ENCODE data around the gene PTPRN2. TPM values are rescaled to one million over a fixed set of nuclear protein-coding genes. Genes with fewer than 3 reads are reported as not detected.

Gene PTPRN2
- total and polyA plus RNA-seq, 2 of the 13 experiments (the other 11 are each of a cell fraction or from before 2014, with no cell fraction given) = 2.5 to 24.2 TPM

DNA sequence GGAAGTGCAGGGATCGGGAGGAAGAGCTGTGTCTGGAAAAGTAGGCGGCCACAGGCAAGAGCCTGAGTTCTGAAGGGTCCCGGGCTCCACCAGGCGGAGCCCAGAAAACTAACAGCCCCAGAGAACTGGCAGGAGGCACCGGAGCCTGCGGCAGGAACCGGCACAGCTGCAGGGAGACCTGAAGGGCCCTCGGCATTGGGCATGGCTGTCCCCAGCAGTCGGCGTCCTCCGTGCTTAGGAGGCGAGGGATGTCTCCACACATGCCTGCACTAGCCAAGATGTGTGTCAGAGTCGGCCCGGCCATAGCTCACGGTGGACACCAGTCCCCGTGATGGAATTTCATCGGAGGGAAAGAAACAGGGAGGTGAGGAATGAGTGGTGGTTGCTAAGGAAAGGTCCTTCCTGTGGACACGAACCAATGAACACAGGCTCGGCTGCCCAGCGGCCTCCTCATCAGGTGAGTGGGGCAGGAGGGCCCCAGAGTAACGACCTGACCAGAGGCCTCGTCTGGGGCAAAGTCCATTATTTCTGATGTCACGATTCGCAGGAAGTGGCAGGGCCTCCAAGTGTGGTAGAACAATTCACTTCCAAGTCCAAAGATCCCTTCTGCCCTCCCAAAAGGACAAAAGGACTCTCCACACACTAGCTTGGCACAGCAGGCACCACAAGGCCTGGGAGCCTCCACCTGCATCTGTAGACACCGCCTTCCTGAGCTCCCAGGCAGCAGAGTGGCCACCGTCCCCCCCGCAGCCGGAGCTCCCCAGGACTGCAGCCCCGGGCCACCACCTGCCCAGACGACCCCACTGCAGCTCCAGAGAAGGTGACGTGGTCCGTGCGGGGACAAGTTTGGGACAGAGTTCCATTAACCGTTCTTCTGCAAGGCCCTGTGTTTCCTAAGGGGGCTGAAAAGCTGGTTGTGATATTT lies 444.2 kb downstream of the PTPRN2 start (continued):
- no peak for TF ChIP-seq SRSF9 (IDR thresholded peaks at IDR 0.05; ENCODE audit: borderline replicate concordance, insufficient read depth, low read depth, low read length, poor library complexity, severe bottlenecking)
- TF ChIP-seq, protein P1, sequence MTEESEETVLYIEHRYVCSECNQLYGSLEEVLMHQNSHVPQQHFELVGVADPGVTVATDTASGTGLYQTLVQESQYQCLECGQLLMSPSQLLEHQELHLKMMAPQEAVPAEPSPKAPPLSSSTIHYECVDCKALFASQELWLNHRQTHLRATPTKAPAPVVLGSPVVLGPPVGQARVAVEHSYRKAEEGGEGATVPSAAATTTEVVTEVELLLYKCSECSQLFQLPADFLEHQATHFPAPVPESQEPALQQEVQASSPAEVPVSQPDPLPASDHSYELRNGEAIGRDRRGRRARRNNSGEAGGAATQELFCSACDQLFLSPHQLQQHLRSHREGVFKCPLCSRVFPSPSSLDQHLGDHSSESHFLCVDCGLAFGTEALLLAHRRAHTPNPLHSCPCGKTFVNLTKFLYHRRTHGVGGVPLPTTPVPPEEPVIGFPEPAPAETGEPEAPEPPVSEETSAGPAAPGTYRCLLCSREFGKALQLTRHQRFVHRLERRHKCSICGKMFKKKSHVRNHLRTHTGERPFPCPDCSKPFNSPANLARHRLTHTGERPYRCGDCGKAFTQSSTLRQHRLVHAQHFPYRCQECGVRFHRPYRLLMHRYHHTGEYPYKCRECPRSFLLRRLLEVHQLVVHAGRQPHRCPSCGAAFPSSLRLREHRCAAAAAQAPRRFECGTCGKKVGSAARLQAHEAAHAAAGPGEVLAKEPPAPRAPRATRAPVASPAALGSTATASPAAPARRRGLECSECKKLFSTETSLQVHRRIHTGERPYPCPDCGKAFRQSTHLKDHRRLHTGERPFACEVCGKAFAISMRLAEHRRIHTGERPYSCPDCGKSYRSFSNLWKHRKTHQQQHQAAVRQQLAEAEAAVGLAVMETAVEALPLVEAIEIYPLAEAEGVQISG (CRISPR knock-in tag; IDR thresholded peaks at IDR 0.05) = peak; percentile 32; the same call in 1 of the 2 replicates
- no peak for TF ChIP-seq NFATC3 (CRISPR knock-in tag; IDR thresholded peaks at IDR 0.05)
- peak; percentile 26; the same call in 1 of the 2 replicates for TF ChIP-seq NCOR1 (IDR thresholded peaks at IDR 0.05; ENCODE audit: borderline replicate concordance, low read length)
- peak; percentile 32; the same call in 1 of the 2 replicates for TF ChIP-seq ZMYM4 (CRISPR knock-in tag; IDR thresholded peaks at IDR 0.05)
- TF ChIP-seq RORA (CRISPR knock-in tag; IDR thresholded peaks at IDR 0.05) = no peak
- TF ChIP-seq ARID3A (IDR thresholded peaks at IDR 0.05; ENCODE audit: low read depth, low read length) = no peak
- no peak for TF ChIP-seq ZNF225 (CRISPR knock-in tag; IDR thresholded peaks at IDR 0.05)
- TF ChIP-seq PAX8 (CRISPR knock-in tag; IDR thresholded peaks at IDR 0.05; ENCODE audit: borderline replicate concordance) = no peak
- TF ChIP-seq ZMAT5 (CRISPR knock-in tag; IDR thresholded peaks at IDR 0.05; ENCODE audit: borderline replicate concordance, low read depth) = no peak
- no peak for TF ChIP-seq ZNF766 (CRISPR knock-in tag; IDR thresholded peaks at IDR 0.05; ENCODE audit: borderline replicate concordance)
- TF ChIP-seq, protein P2, sequence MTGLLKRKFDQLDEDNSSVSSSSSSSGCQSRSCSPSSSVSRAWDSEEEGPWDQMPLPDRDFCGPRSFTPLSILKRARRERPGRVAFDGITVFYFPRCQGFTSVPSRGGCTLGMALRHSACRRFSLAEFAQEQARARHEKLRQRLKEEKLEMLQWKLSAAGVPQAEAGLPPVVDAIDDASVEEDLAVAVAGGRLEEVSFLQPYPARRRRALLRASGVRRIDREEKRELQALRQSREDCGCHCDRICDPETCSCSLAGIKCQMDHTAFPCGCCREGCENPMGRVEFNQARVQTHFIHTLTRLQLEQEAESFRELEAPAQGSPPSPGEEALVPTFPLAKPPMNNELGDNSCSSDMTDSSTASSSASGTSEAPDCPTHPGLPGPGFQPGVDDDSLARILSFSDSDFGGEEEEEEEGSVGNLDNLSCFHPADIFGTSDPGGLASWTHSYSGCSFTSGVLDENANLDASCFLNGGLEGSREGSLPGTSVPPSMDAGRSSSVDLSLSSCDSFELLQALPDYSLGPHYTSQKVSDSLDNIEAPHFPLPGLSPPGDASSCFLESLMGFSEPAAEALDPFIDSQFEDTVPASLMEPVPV (CRISPR knock-in tag; IDR thresholded peaks at IDR 0.05) = 0 out of 2 replicates have a peak, but pooled peaks have one; percentile 26
- peak; percentile 11; the same call in 1 of the 2 replicates for TF ChIP-seq KDM2A (CRISPR knock-in tag; IDR thresholded peaks at IDR 0.05; ENCODE audit: borderline replicate concordance, low read depth)
- no peak for TF ChIP-seq ZNF777 (CRISPR knock-in tag; IDR thresholded peaks at IDR 0.05)
- TF ChIP-seq ZMYM2 (CRISPR knock-in tag; IDR thresholded peaks at IDR 0.05) = peak; percentile 81; the same call in 1 of the 2 replicates
- peak; percentile 49; the same call in 1 of the 2 replicates for TF ChIP-seq FOSL2 (CRISPR knock-in tag; IDR thresholded peaks at IDR 0.05)
- TF ChIP-seq ZNF572 (CRISPR knock-in tag; IDR thresholded peaks at IDR 0.05) = peak; percentile 55; the same call in 1 of the 2 replicates
- TF ChIP-seq ZNF556 (CRISPR knock-in tag; IDR thresholded peaks at IDR 0.05; ENCODE audit: borderline replicate concordance) = no peak
